Left renal cortex interstitium (tissue), 4 donors: ENCODE measurements around the gene RNFT2. TPM values are rescaled to one million over a fixed set of nuclear protein-coding genes. Genes with fewer than 3 reads are reported as not detected.

Experiments used
- DNase-seq, 4 donors: peaks; one replicate each; pipeline ENCODE4 v3.0.0-alpha.2; 2013; ENCODE audit warnings: low read depth in 4 of 4, low spot score in 2 of 4, missing footprints in 1 of 4
- polyA plus RNA-seq, 4 donors: library from polyadenylated mRNA; unstranded; fragments of 120-200 nt; gene quantifications; one replicate each; pipeline ENCODE4 v1.2.1, GENCODE V29; 2013; ENCODE audit not compliant: insufficient read length in 4 of 4

The RNFT2 gene
- polyA plus RNA-seq, 4 donors = 4.0 to 8.0 (median 6.0) TPM

- DNase-seq = no peak
Measured at GRCh38 chr12:116867523-116867922, 129.4 kb downstream of the RNFT2 start.

GRCh38 chr12:116870306-116870705 is 132.2 kb downstream of the RNFT2 start:
- DNase-seq = no peak

- no peak for DNase-seq
Measured at GRCh38 chr12:116874324-116874995, 136.3 kb downstream of the RNFT2 start.

GRCh38 chr12:116876151-116876869 is 138.2 kb downstream of the RNFT2 start:
- DNase-seq = no peak

GRCh38 chr12:116878567-116879508 is 140.7 kb downstream of the RNFT2 start:
- DNase-seq = no peak

GRCh38 chr12:116879509-116880212 is 141.5 kb downstream of the RNFT2 start:
- no peak for DNase-seq

GRCh38 chr12:116880213-116880816 is 142.2 kb downstream of the RNFT2 start:
- no peak for DNase-seq

GRCh38 chr12:116880817-116881324 is 142.8 kb downstream of the RNFT2 start:
- DNase-seq = no peak

GRCh38 chr12:116881325-116881876 is 143.3 kb downstream of the RNFT2 start, which contains the start of gene HRK:
Gene HRK (minus strand): TSS chr12:116881441. CDS start chr12:116881307, 134 bp downstream.
- DNase-seq = no peak

GRCh38 chr12:116881877-116882507 is 143.9 kb downstream of the RNFT2 start:
- DNase-seq = no peak

GRCh38 chr12:116882742-116883141 is 144.6 kb downstream of the RNFT2 start:
- DNase-seq = no peak

- DNase-seq = no peak
Measured at GRCh38 chr12:116884871-116885270, 146.8 kb downstream of the RNFT2 start.

- no peak for DNase-seq
Measured at GRCh38 chr12:116885491-116885890, 147.4 kb downstream of the RNFT2 start.

- DNase-seq = no peak
Measured at GRCh38 chr12:116887244-116887643, 149.1 kb downstream of the RNFT2 start.

- no peak for DNase-seq
Measured at GRCh38 chr12:116887897-116888296, 149.8 kb downstream of the RNFT2 start.

GRCh38 chr12:116890330-116890729 is 152.2 kb downstream of the RNFT2 start:
- no peak for DNase-seq

- DNase-seq = no peak
Measured at GRCh38 chr12:116891019-116891418, 152.9 kb downstream of the RNFT2 start.

- no peak for DNase-seq
Measured at GRCh38 chr12:116892349-116893140, 154.4 kb downstream of the RNFT2 start.
